H9 (cell line): ENCODE measurements around the gene DHRS13. TPM values are rescaled to one million over a fixed set of nuclear protein-coding genes. Genes with fewer than 3 reads are reported as not detected.
A peak's percentile ranks its signal among the peaks of the same experiment; 100 is the strongest.

ENCODE experiments used
- DNase-seq: peaks from one replicate; pipeline ENCODE4 v3.0.0-alpha.2; 2017
- H2AFZ ChIP-seq: one replicate; pipeline ENCODE4 v1.6.1; 2013; ENCODE audit warnings: mild to moderate bottlenecking, low read length, control low read depth, moderate library complexity
- H2AK5ac ChIP-seq: 2 replicates; pipeline ENCODE4 v1.6.1; 2013; ENCODE audit warnings: low read length, control low read depth, mixed read lengths; ENCODE audit not compliant: insufficient read length
- H2BK120ac ChIP-seq: one replicate; pipeline ENCODE4 v1.6.1; 2013; ENCODE audit warnings: low read depth, mild to moderate bottlenecking, low read length, control low read depth, inconsistent platforms; ENCODE audit not compliant: poor library complexity, severe bottlenecking
- H2BK12ac ChIP-seq: 2 replicates; pipeline ENCODE4 v1.6.1; 2013; ENCODE audit warnings: low read length, control low read depth, mixed read lengths, low read depth; ENCODE audit not compliant: insufficient read length
- H2BK15ac ChIP-seq: 2 replicates; pipeline ENCODE4 v1.6.1; 2013; ENCODE audit warnings: low read depth, low read length, control low read depth
- H2BK20ac ChIP-seq: one replicate; pipeline ENCODE4 v1.6.1; 2013; ENCODE audit warnings: low read depth, mild to moderate bottlenecking, low read length, control low read depth, inconsistent platforms; ENCODE audit not compliant: poor library complexity, severe bottlenecking
- H2BK5ac ChIP-seq: 2 replicates; pipeline ENCODE4 v1.6.1; 2013; ENCODE audit warnings: low read length, control low read depth, mixed read lengths; ENCODE audit not compliant: insufficient read length
- H3K14ac ChIP-seq: 2 replicates; pipeline ENCODE4 v1.6.1; 2013; ENCODE audit warnings: low read length, control low read depth; ENCODE audit not compliant: insufficient read depth
- H3K18ac ChIP-seq: 2 replicates; pipeline ENCODE4 v1.6.1; 2013; ENCODE audit warnings: low read depth, mild to moderate bottlenecking, mixed read lengths, low read length, control low read depth; ENCODE audit not compliant: insufficient read length
- H3K23ac ChIP-seq: 2 replicates; pipeline ENCODE4 v1.6.1; 2013; ENCODE audit warnings: low read length, control low read depth, mixed read lengths, low read depth; ENCODE audit not compliant: insufficient read length
- H3K23me2 ChIP-seq: 2 replicates; pipeline ENCODE4 v1.6.1; 2013; ENCODE audit warnings: low read depth, mild to moderate bottlenecking, mixed read lengths, low read length, control low read depth; ENCODE audit not compliant: insufficient read length, poor library complexity, severe bottlenecking
- H3K27ac ChIP-seq: 2 replicates; pipeline ENCODE4 v1.5.1; 2013; ENCODE audit warnings: low read length, control low read depth, mixed read lengths, low read depth; ENCODE audit not compliant: insufficient read length
- H3K27me3 ChIP-seq: 2 replicates; pipeline ENCODE4 v1.6.1; 2013; ENCODE audit warnings: low read length, control low read depth, inconsistent platforms; ENCODE audit not compliant: insufficient read depth
- H3K4ac ChIP-seq: 2 replicates; pipeline ENCODE4 v1.6.1; 2013; ENCODE audit warnings: low read depth, mild to moderate bottlenecking, control low read depth, inconsistent platforms, low read length, moderate library complexity
- H3K4me1 ChIP-seq: 2 replicates; pipeline ENCODE4 v1.6.1; 2013; ENCODE audit warnings: low read length, control low read depth, inconsistent platforms; ENCODE audit not compliant: insufficient read depth
- H3K4me2 ChIP-seq: 2 replicates; pipeline ENCODE4 v1.6.1; 2013; ENCODE audit warnings: low read length, control low read depth, mixed read lengths; ENCODE audit not compliant: insufficient read length, insufficient read depth
- H3K56ac ChIP-seq: 2 replicates; pipeline ENCODE4 v1.6.1; 2013; ENCODE audit warnings: low read depth, mild to moderate bottlenecking, mixed read lengths, low read length, control low read depth; ENCODE audit not compliant: insufficient read length
- H3K79me1 ChIP-seq: 2 replicates; pipeline ENCODE4 v1.6.1; 2013; ENCODE audit warnings: low read depth, mild to moderate bottlenecking, moderate library complexity, low read length, control low read depth, inconsistent platforms; ENCODE audit not compliant: insufficient read depth, poor library complexity, severe bottlenecking
- H3K79me2 ChIP-seq: 2 replicates; pipeline ENCODE4 v1.6.1; 2013; ENCODE audit warnings: low read length, control low read depth, inconsistent platforms; ENCODE audit not compliant: insufficient read depth
- H3K9ac ChIP-seq: 2 replicates; pipeline ENCODE4 v1.6.1; 2013; ENCODE audit warnings: low read length, control low read depth, mixed read lengths; ENCODE audit not compliant: insufficient read length; ENCODE audit errors: extremely low read depth
- H3K9me3 ChIP-seq: one replicate; pipeline ENCODE4 v1.6.1; 2013; ENCODE audit warnings: low read depth, low read length, inconsistent platforms; ENCODE audit not compliant: control insufficient read depth
- H3T11ph ChIP-seq: one replicate; pipeline ENCODE4 v1.6.1; 2013; ENCODE audit warnings: mild to moderate bottlenecking, low read length, control low read depth, inconsistent platforms
- H4K20me1 ChIP-seq: one replicate; pipeline ENCODE4 v1.6.1; 2013; ENCODE audit not compliant: control insufficient read depth, insufficient read length, insufficient read depth
- H4K5ac ChIP-seq: 2 replicates; pipeline ENCODE4 v1.6.1; 2013; ENCODE audit warnings: low read depth, mild to moderate bottlenecking, mixed read lengths, low read length, control low read depth; ENCODE audit not compliant: insufficient read length
- H4K8ac ChIP-seq: replicated peaks from 2 replicates; pipeline ENCODE4 v1.6.1; 2013; ENCODE audit warnings: low read length, control low read depth, mixed read lengths, low read depth; ENCODE audit not compliant: insufficient read length
- H4K91ac ChIP-seq: 2 replicates; pipeline ENCODE4 v1.6.1; 2013; ENCODE audit warnings: low read depth, mild to moderate bottlenecking, moderate library complexity, mixed read lengths, low read length, control low read depth; ENCODE audit not compliant: insufficient read length
- H3K27ac Mint-ChIP-seq, 3 experiments: 2 replicates in 2 of 3; 3 replicates in 1 of 3; pipeline ENCODE4 v1.8.0; 2020 to 2021; ENCODE audit warnings: mixed read lengths in 3 of 3, mild to moderate bottlenecking in 1 of 3, moderate library complexity in 1 of 3
- H3K27me3 Mint-ChIP-seq: 2 replicates; pipeline ENCODE4 v1.8.0; 2021; ENCODE audit warnings: low read depth, mild to moderate bottlenecking, moderate library complexity, mixed read lengths
- H3K36me3 Mint-ChIP-seq, 3 experiments: 2 replicates in 2 of 3; 3 replicates in 1 of 3; pipeline ENCODE4 v1.8.0; 2020 to 2021; ENCODE audit warnings: low read depth in 3 of 3, mixed read lengths in 3 of 3; ENCODE audit not compliant: insufficient read depth in 1 of 3
- H3K4me1 Mint-ChIP-seq, 2 experiments: 2 replicates each; pipeline ENCODE4 v1.8.0; 2020; ENCODE audit warnings: mixed read lengths in 2 of 2
- H3K4me3 Mint-ChIP-seq, 2 experiments: 2 replicates in 1 of 2; 3 replicates in 1 of 2; pipeline ENCODE4 v1.8.0; 2020 to 2021; ENCODE audit warnings: mild to moderate bottlenecking in 2 of 2, mixed read lengths in 2 of 2, moderate library complexity in 1 of 2
- H3K9me3 Mint-ChIP-seq, 2 experiments: 2 replicates in 1 of 2; 3 replicates in 1 of 2; pipeline ENCODE4 v1.8.0; 2020; ENCODE audit warnings: mild to moderate bottlenecking in 2 of 2, mixed read lengths in 2 of 2, moderate library complexity in 1 of 2
- CTCF ChIP-seq: fragments of 200-600 bp; sonication (generic); conservative IDR thresholded peaks from 3 replicates; pipeline ENCODE4 v1.8.0; 2021; ENCODE audit warnings: antibody characterized with exemption, mild to moderate bottlenecking
- WGBS: extraction: QIAGEN DNeasy Blood & Tissue Kit; methylation state at CpG from one replicate; pipeline ENCODE4 v1.1.7; 2013; ENCODE audit warnings: missing lambda C conversion rate, low lambda C conversion rate, mixed read lengths; ENCODE audit not compliant: insufficient read length; ENCODE audit errors: extremely low coverage; 5-methylcytosine and 5-hydroxymethylcytosine counted together
- total RNA-seq: library from RNA; stranded (reverse); gene quantifications from 2 replicates; pipeline ENCODE4 v1.2.1, GENCODE V29; 2021

Gene DHRS13
- total RNA-seq, 1 experiment from 2014 or later = 29.6 TPM

- no peak overlapping the region for H3K27ac ChIP-seq
- no peak overlapping the region for H2BK15ac ChIP-seq
- H3K56ac ChIP-seq = no peak overlapping the region
- no peaks in the 10 kb centered on the region for H3K27me3 ChIP-seq
- H3K9ac ChIP-seq = no peak overlapping the region
- no peak overlapping the region; a peak in 2 of 7 replicates for H3K27ac Mint-ChIP-seq
- H3K23ac ChIP-seq = no peak overlapping the region
- no CpG with 5 or more reads among the region's 9 CpGs for WGBS
- H3K4me1 Mint-ChIP-seq = peaks cover 6 to 8% of the 10 kb centered on the region in 2 experiments
- H3K4me3 Mint-ChIP-seq = peak overlapping the region in 1 of 2 experiments; percentile 13; a peak in 1 of 5 replicates
- no peaks in the 10 kb centered on the region for H3K9me3 ChIP-seq
- H3K14ac ChIP-seq = no peak overlapping the region
- no peak overlapping the region for H2AFZ ChIP-seq
- no peak for TF ChIP-seq CTCF
- no peaks in the 10 kb centered on the region for H4K20me1 ChIP-seq
- no peak overlapping the region for H2BK20ac ChIP-seq
- H4K5ac ChIP-seq = no peak overlapping the region
- H3K79me2 ChIP-seq = no peaks in the 10 kb centered on the region
- no peaks in the 10 kb centered on the region for H3K23me2 ChIP-seq
- H4K8ac ChIP-seq = no peak overlapping the region
- no peak overlapping the region for H2BK5ac ChIP-seq
- no peak overlapping the region for H3T11ph ChIP-seq
- no peak overlapping the region for H2BK12ac ChIP-seq
- H3K36me3 Mint-ChIP-seq = peaks cover 29 to 67% (median 61%) of the 10 kb centered on the region in 3 experiments; a peak in 6 of 7 replicates
- H3K4me2 ChIP-seq = no peak overlapping the region
- H3K79me1 ChIP-seq = no peaks in the 10 kb centered on the region
- no peak for DNase-seq
- H3K4ac ChIP-seq = no peak overlapping the region
- no peaks in the 10 kb centered on the region for H3K4me1 ChIP-seq
- H3K18ac ChIP-seq = no peak overlapping the region
- no peak overlapping the region for H2BK120ac ChIP-seq
- peaks cover 4 to 6% of the 10 kb centered on the region in 2 experiments; a peak in 3 of 5 replicates for H3K9me3 Mint-ChIP-seq
- no peak overlapping the region for H4K91ac ChIP-seq
- no peaks in the 10 kb centered on the region for H3K27me3 Mint-ChIP-seq
- H2AK5ac ChIP-seq = no peak overlapping the region
Measured at GRCh38 chr17:28879886-28880571, 22.9 kb downstream of the DHRS13 start.
